ENCODE data around the gene SARDH.
A peak's percentile ranks its signal among the peaks of the same experiment; 100 is the strongest.

Gene SARDH

GRCh38 chr9:133689151-133689763 is 48.9 kb downstream of the SARDH start:
- Histone ChIP-seq H3K9ac (ENCODE audit: low read depth in 1 of 2, low read length in 2 of 2) (no peak overlapping the region), H3K36me3 (ENCODE audit: control insufficient read depth in 1 of 2, insufficient read depth in 2 of 2, low read length in 2 of 2) (no peaks in the 10 kb centered on the region), H3K4me1 (ENCODE audit: control insufficient read depth in 1 of 2, insufficient read depth in 2 of 2, low read length in 2 of 2) (peaks cover 3 to 5% of the 10 kb centered on the region in 2 donors), H3K27ac (ENCODE audit: low read depth, low read length) (no peak overlapping the region), H3K4me3 (ENCODE audit: low read depth in 1 of 2, low read length in 2 of 2) (no peak overlapping the region), H3K27me3 (ENCODE audit: control insufficient read depth in 1 of 2, insufficient read depth in 2 of 2, low read length in 2 of 2) (no peaks in the 10 kb centered on the region), H3K9me3 (ENCODE audit: control insufficient read depth in 1 of 2, low read length in 2 of 2) (no peaks in the 10 kb centered on the region)

- Histone ChIP-seq H3K36me3 (ENCODE audit: control insufficient read depth in 1 of 2, insufficient read depth in 2 of 2, low read length in 2 of 2) (no peaks in the 10 kb centered on the region), H3K9ac (ENCODE audit: low read depth in 1 of 2, low read length in 2 of 2) (no peak overlapping the region), H3K4me1 (ENCODE audit: control insufficient read depth in 1 of 2, insufficient read depth in 2 of 2, low read length in 2 of 2) (peaks cover 7 to 9% of the 10 kb centered on the region in 2 donors), H3K27me3 (ENCODE audit: control insufficient read depth in 1 of 2, insufficient read depth in 2 of 2, low read length in 2 of 2) (no peaks in the 10 kb centered on the region), H3K9me3 (ENCODE audit: control insufficient read depth in 1 of 2, low read length in 2 of 2) (no peaks in the 10 kb centered on the region), H3K4me3 (ENCODE audit: low read depth in 1 of 2, low read length in 2 of 2) (no peak overlapping the region), H3K27ac (ENCODE audit: low read depth, low read length) (no peak overlapping the region)
Observed at GRCh38 chr9:133687856-133688761, 50.0 kb downstream of the SARDH start.

DNA sequence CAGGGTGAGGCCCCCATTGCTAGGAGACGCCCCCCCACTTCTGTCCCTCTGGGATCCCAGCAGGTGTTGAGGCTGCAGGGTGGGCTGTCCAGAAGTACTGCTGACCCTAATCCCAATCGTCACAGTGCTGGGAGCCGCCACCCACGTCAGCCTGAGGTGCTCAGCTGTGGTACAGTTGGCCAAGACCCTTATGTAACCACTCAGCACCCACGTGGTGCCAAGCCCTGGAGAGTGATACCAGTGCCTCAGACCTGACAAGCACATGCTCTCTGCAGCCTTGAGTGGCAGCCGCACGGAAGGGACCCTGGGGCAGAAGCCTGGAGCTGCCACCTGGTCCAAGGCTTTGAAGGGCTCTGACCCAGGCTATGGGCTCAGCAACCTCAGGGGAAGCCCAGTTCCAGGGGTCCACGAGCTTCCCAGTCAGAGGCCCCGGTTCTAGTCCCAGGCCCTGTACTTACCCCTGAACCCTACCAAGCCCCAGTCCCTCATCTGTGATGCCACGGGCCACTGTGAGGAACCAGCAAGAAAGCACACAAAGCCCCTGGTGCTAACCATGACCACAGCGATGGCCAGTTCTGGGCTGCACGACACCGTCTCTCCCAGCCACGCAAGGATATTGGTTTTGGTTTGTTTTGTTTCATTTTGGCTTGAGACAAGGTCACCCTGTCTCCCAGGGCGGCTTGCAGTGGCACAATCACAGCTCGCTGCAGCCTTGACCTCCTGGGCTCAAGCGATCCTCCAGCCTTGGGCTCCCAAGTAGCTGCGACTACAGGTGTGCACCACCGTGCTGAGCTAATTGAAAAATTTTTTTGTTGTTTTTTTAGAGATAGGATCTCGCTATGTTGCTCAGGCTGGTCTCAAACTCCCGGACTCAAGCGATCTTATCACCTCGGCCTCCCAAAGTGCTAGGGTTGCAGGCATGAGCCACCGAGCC is 51.2 kb downstream of the SARDH start:
- H3K27me3 ChIP-seq (ENCODE audit: control insufficient read depth in 1 of 2, insufficient read depth in 2 of 2, low read length in 2 of 2) = no peaks in the 10 kb centered on the region
- peaks cover 7 to 9% of the 10 kb centered on the region in 2 donors for H3K4me1 ChIP-seq (ENCODE audit: control insufficient read depth in 1 of 2, insufficient read depth in 2 of 2, low read length in 2 of 2)
- no peaks in the 10 kb centered on the region for H3K36me3 ChIP-seq (ENCODE audit: control insufficient read depth in 1 of 2, insufficient read depth in 2 of 2, low read length in 2 of 2)
- H3K9me3 ChIP-seq (ENCODE audit: control insufficient read depth in 1 of 2, low read length in 2 of 2) = no peaks in the 10 kb centered on the region
- H3K9ac ChIP-seq (ENCODE audit: low read depth in 1 of 2, low read length in 2 of 2) = no peak overlapping the region
- H3K4me3 ChIP-seq (ENCODE audit: low read depth in 1 of 2, low read length in 2 of 2) = no peak overlapping the region
- H3K27ac ChIP-seq (ENCODE audit: low read depth, low read length) = no peak overlapping the region

GRCh38 chr9:133685653-133686609 is 52.2 kb downstream of the SARDH start:
- peaks cover 7 to 9% of the 10 kb centered on the region in 2 donors for H3K4me1 ChIP-seq (ENCODE audit: control insufficient read depth in 1 of 2, insufficient read depth in 2 of 2, low read length in 2 of 2)
- no peak overlapping the region for H3K9ac ChIP-seq (ENCODE audit: low read depth in 1 of 2, low read length in 2 of 2)
- no peaks in the 10 kb centered on the region for H3K9me3 ChIP-seq (ENCODE audit: control insufficient read depth in 1 of 2, low read length in 2 of 2)
- H3K27me3 ChIP-seq (ENCODE audit: control insufficient read depth in 1 of 2, insufficient read depth in 2 of 2, low read length in 2 of 2) = no peaks in the 10 kb centered on the region
- no peaks in the 10 kb centered on the region for H3K36me3 ChIP-seq (ENCODE audit: control insufficient read depth in 1 of 2, insufficient read depth in 2 of 2, low read length in 2 of 2)
- no peak overlapping the region for H3K27ac ChIP-seq (ENCODE audit: low read depth, low read length)
- H3K4me3 ChIP-seq (ENCODE audit: low read depth in 1 of 2, low read length in 2 of 2) = no peak overlapping the region

DNA sequence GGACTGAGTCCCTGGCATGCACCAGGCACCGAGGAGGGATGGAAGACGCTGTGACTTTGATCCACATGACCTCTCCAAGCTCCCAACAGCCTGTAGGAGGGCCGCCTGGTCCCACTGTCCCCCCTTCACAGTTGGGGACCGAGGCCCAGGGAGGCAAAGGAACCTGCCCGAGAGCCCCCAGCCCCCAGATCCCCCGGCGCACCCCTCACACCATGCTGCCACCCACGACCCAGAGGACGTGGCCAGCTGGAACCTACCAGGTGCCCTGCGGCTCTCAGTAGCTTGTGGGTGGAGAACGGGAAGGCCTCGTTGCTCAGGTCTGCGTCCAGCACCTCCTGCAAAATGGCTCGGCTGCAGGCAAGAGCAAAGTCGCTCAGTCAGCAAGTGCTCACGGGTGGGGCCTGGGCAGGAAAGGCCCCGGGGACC is 53.2 kb downstream of the SARDH start:
- Histone ChIP-seq H3K27me3 (ENCODE audit: control insufficient read depth in 1 of 2, insufficient read depth in 2 of 2, low read length in 2 of 2) (no peaks in the 10 kb centered on the region), H3K9ac (ENCODE audit: low read depth in 1 of 2, low read length in 2 of 2) (no peak overlapping the region), H3K36me3 (ENCODE audit: control insufficient read depth in 1 of 2, insufficient read depth in 2 of 2, low read length in 2 of 2) (no peaks in the 10 kb centered on the region), H3K4me3 (ENCODE audit: low read depth in 1 of 2, low read length in 2 of 2) (no peak overlapping the region), H3K9me3 (ENCODE audit: control insufficient read depth in 1 of 2, low read length in 2 of 2) (no peaks in the 10 kb centered on the region), H3K27ac (ENCODE audit: low read depth, low read length) (no peak overlapping the region), H3K4me1 (ENCODE audit: control insufficient read depth in 1 of 2, insufficient read depth in 2 of 2, low read length in 2 of 2) (peaks cover 7 to 9% of the 10 kb centered on the region in 2 donors)

DNA sequence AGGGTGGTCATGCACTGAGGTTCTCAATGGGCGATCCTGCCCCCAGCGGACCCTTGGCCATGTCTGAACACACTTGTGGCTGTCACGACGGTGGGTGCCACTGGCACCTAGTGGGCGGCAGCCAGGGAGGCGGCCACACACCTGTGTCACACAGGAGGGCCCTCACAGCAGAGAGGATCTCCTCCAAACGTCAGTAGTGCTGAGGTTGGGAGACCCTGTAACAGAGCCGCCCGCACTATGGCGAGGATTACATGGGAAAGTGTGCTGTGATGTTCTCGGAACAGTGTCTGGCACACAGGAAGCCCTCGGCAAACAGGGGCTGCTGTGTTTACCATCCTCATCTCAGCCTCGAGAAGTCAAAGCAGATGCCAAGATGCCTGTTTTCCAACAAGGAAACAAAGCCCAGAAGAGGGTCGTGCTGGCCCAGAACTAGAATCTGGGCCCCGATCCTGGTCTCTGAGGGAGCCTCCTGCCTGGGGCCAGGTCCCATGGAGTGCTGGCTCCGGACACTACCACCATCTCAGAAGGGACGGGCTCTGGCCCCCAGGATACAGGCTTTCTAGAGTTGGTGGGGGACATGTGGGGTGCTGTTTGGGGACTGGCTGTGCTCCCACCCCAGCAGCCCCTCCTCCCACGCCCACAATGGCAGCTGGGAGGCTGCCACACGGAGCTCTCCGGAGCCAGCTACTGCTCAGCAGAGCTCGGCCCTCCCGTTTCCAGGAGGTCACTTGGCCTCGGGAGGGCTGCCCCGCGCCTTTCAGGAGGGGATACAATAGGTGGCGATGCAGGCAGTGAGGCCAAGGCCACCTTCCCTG is 53.8 kb downstream of the SARDH start:
- no peaks in the 10 kb centered on the region for H3K9me3 ChIP-seq (ENCODE audit: control insufficient read depth in 1 of 2, low read length in 2 of 2)
- H3K9ac ChIP-seq (ENCODE audit: low read depth in 1 of 2, low read length in 2 of 2) = no peak overlapping the region
- peak overlapping the region; percentile 75 for H3K27ac ChIP-seq (ENCODE audit: low read depth, low read length)
- H3K27me3 ChIP-seq (ENCODE audit: control insufficient read depth in 1 of 2, insufficient read depth in 2 of 2, low read length in 2 of 2) = no peaks in the 10 kb centered on the region
- peaks cover 7 to 9% of the 10 kb centered on the region in 2 donors for H3K4me1 ChIP-seq (ENCODE audit: control insufficient read depth in 1 of 2, insufficient read depth in 2 of 2, low read length in 2 of 2)
- no peaks in the 10 kb centered on the region for H3K36me3 ChIP-seq (ENCODE audit: control insufficient read depth in 1 of 2, insufficient read depth in 2 of 2, low read length in 2 of 2)
- H3K4me3 ChIP-seq (ENCODE audit: low read depth in 1 of 2, low read length in 2 of 2) = no peak overlapping the region

GRCh38 chr9:133683586-133684120 is 54.5 kb downstream of the SARDH start:
- no peaks in the 10 kb centered on the region for H3K9me3 ChIP-seq (ENCODE audit: control insufficient read depth in 1 of 2, low read length in 2 of 2)
- no peak overlapping the region for H3K9ac ChIP-seq (ENCODE audit: low read depth in 1 of 2, low read length in 2 of 2)
- peak overlapping the region; percentile 75 for H3K27ac ChIP-seq (ENCODE audit: low read depth, low read length)
- H3K27me3 ChIP-seq (ENCODE audit: control insufficient read depth in 1 of 2, insufficient read depth in 2 of 2, low read length in 2 of 2) = no peaks in the 10 kb centered on the region
- no peak overlapping the region for H3K4me3 ChIP-seq (ENCODE audit: low read depth in 1 of 2, low read length in 2 of 2)
- no peaks in the 10 kb centered on the region for H3K36me3 ChIP-seq (ENCODE audit: control insufficient read depth in 1 of 2, insufficient read depth in 2 of 2, low read length in 2 of 2)
- peaks cover 7 to 9% of the 10 kb centered on the region in 2 donors for H3K4me1 ChIP-seq (ENCODE audit: control insufficient read depth in 1 of 2, insufficient read depth in 2 of 2, low read length in 2 of 2)

- peak overlapping the region; percentile 75 for H3K27ac ChIP-seq (ENCODE audit: low read depth, low read length)
- H3K9ac ChIP-seq (ENCODE audit: low read depth in 1 of 2, low read length in 2 of 2) = no peak overlapping the region
- H3K36me3 ChIP-seq (ENCODE audit: control insufficient read depth in 1 of 2, insufficient read depth in 2 of 2, low read length in 2 of 2) = no peaks in the 10 kb centered on the region
Observed at GRCh38 chr9:133682818-133683585, 55.1 kb downstream of the SARDH start.

More at GRCh38 chr9:133682818-133683585, 55.1 kb downstream of the SARDH start:
- Histone ChIP-seq H3K4me3 (ENCODE audit: low read depth in 1 of 2, low read length in 2 of 2) (no peak overlapping the region), H3K9me3 (ENCODE audit: control insufficient read depth in 1 of 2, low read length in 2 of 2) (no peaks in the 10 kb centered on the region), H3K27me3 (ENCODE audit: control insufficient read depth in 1 of 2, insufficient read depth in 2 of 2, low read length in 2 of 2) (no peaks in the 10 kb centered on the region), H3K4me1 (ENCODE audit: control insufficient read depth in 1 of 2, insufficient read depth in 2 of 2, low read length in 2 of 2) (peaks cover 9 to 10% of the 10 kb centered on the region in 2 donors)
